ENCODE data around the gene SOD2.

GRCh38 chr6:159686703-159687102 lies 6.3 kb downstream of the SOD2 start:
- TF ChIP-seq CTCF (IDR thresholded peaks at IDR 0.05) (no peak), POLR2AphosphoS5 (IDR thresholded peaks at IDR 0.05) (no peak)
